Karpas-422 (cell line): ENCODE results near the gene LAMA5. TPM values are rescaled to one million over a fixed set of nuclear protein-coding genes. Genes with fewer than 3 reads are reported as not detected.

ENCODE experiments used
- DNase-seq: peaks from one replicate; pipeline ENCODE4 v3.0.0-alpha.2; 2015
- H2AFZ ChIP-seq: fragments of 200-600 bp; sonication (generic); 2 replicates; pipeline ENCODE4 v1.6.1; 2014; ENCODE audit warnings: antibody characterized with exemption, low read length, mixed read lengths
- H3K27ac ChIP-seq: fragments of 200-600 bp; sonication (generic); 2 replicates; pipeline ENCODE4 v1.5.1; 2014; ENCODE audit warnings: mild to moderate bottlenecking, low read length, moderate library complexity
- H3K27me3 ChIP-seq: fragments of 200-600 bp; sonication (generic); 2 replicates; pipeline ENCODE4 v1.6.1; 2014; ENCODE audit warnings: low read length, mixed read lengths
- H3K36me3 ChIP-seq: fragments of 200-600 bp; sonication (generic); 2 replicates; pipeline ENCODE4 v1.6.1; 2014; ENCODE audit warnings: low read length, mixed read lengths; ENCODE audit not compliant: insufficient read depth
- H3K4me1 ChIP-seq: fragments of 200-600 bp; sonication (generic); 2 replicates; pipeline ENCODE4 v1.6.1; 2014; ENCODE audit warnings: mild to moderate bottlenecking, low read length, mixed read lengths
- H3K4me2 ChIP-seq: fragments of 200-600 bp; sonication (generic); 2 replicates; pipeline ENCODE4 v1.6.1; 2014; ENCODE audit warnings: low read length, low read depth, mild to moderate bottlenecking; ENCODE audit not compliant: poor library complexity, severe bottlenecking
- H3K4me3 ChIP-seq: fragments of 200-600 bp; sonication (generic); 2 replicates; pipeline ENCODE4 v1.5.1; 2014; ENCODE audit warnings: mild to moderate bottlenecking, antibody characterized with exemption, low read length, mixed read lengths
- H3K79me2 ChIP-seq: fragments of 200-600 bp; sonication (generic); 2 replicates; pipeline ENCODE4 v1.6.1; 2014; ENCODE audit warnings: mild to moderate bottlenecking, low read length, mixed read lengths
- H3K9ac ChIP-seq: fragments of 200-600 bp; sonication (generic); 2 replicates; pipeline ENCODE4 v1.6.0; 2014; ENCODE audit warnings: low read length
- H3K9me2 ChIP-seq: fragments of 200-600 bp; sonication (generic), shearing (Covaris generic); replicated peaks from 2 replicates; pipeline ENCODE4 v1.6.0; 2014; ENCODE audit warnings: mild to moderate bottlenecking, low read length, moderate library complexity; ENCODE audit not compliant: insufficient read depth
- H3K9me3 ChIP-seq: fragments of 300-700, 200-600 bp; sonication (generic); 2 replicates; pipeline ENCODE4 v1.6.1; 2014; ENCODE audit warnings: low read length, mixed read lengths
- H4K20me1 ChIP-seq: fragments of 200-600 bp; sonication (generic); 2 replicates; pipeline ENCODE4 v1.6.1; 2014; ENCODE audit warnings: mild to moderate bottlenecking, antibody characterized with exemption, low read length, low read depth; ENCODE audit not compliant: insufficient read depth
- total RNA-seq: library from RNA; depleted of rRNA; stranded (reverse); fragments of >200 nt; shearing (Covaris generic); gene quantifications from 2 replicates; pipeline ENCODE4 v1.2.3, GENCODE V29; 2014; ENCODE audit warnings: low replicate concordance

LAMA5 gene
- total RNA-seq, 1 experiment from 2014 or later: 17.5 TPM

DNA sequence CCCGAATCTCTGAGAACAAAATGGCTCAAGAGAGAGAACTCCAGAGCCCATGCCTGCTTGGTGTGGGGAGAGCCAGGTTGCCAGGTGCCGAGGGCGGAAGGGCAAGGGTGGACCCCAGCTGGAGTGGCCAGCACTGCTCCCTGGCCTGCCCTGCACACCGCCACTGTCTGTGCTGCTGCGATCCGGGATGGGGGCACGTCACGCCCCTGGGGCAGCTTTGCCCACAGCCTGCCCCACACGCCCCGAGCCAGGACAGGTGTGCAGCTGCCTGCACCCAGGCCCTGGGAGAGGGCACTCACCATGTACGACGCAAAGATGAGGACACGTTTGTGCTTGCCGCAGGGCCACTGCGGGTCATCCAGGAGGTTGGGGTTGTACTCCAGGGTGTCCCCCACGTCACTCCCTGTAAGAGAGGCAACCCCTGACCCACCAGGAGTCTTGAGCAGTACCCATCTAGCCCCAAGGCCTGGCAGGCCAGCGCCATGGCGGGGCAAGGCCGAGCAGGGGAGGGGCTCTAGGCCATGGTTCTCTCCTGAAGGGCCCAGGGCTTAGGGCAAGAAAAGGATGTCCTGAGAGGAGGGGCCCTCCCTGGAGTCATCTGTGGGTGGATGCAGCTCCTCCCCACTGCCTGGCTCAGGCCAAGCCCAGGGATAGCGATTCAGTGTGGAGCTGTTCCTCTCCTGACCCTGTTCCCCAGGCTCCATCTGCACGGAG is 25.7 kb upstream of the LAMA5 start:
- Histone ChIP-seq H3K9me3 (no peaks in the 10 kb centered on the region), H3K27me3 (no peaks in the 10 kb centered on the region), H3K36me3 (peaks cover 21% of the 10 kb centered on the region), H3K27ac (no peak overlapping the region), H4K20me1 (peaks cover 14% of the 10 kb centered on the region), H3K79me2 (peaks cover 12% of the 10 kb centered on the region), H3K4me2 (no peak overlapping the region), H2AFZ (no peak overlapping the region), H3K4me3 (no peak overlapping the region), H3K9me2 (no peaks in the 10 kb centered on the region), H3K9ac (no peak overlapping the region), H3K4me1 (peaks cover 12% of the 10 kb centered on the region)
- no peak for DNase-seq

DNA sequence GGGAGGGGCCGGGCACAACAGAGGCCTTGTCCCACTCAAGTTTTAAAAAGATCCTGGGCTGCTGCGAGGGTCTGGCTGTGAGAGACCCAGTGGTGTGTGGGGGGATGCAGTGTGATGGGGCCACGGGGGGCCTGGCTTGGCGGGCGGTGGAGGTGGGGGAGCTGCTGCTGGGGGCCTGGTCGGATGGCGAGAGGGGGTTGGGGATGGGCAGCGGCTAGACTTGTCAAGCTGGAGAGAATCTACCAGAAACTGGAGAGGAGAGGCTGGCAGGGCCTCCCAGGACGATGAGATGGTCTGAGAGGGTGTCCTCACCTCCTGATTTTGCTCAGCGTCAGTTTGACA is 24.9 kb upstream of the LAMA5 start:
- Histone ChIP-seq H3K27me3 (no peaks in the 10 kb centered on the region), H3K27ac (no peak overlapping the region), H4K20me1 (peaks cover 21% of the 10 kb centered on the region), H2AFZ (no peak overlapping the region), H3K9me3 (no peaks in the 10 kb centered on the region), H3K9ac (no peak overlapping the region), H3K4me3 (no peak overlapping the region), H3K36me3 (peaks cover 22% of the 10 kb centered on the region), H3K4me1 (peaks cover 13% of the 10 kb centered on the region), H3K9me2 (no peaks in the 10 kb centered on the region), H3K79me2 (peaks cover 20% of the 10 kb centered on the region), H3K4me2 (no peak overlapping the region)
- no peak for DNase-seq

DNA sequence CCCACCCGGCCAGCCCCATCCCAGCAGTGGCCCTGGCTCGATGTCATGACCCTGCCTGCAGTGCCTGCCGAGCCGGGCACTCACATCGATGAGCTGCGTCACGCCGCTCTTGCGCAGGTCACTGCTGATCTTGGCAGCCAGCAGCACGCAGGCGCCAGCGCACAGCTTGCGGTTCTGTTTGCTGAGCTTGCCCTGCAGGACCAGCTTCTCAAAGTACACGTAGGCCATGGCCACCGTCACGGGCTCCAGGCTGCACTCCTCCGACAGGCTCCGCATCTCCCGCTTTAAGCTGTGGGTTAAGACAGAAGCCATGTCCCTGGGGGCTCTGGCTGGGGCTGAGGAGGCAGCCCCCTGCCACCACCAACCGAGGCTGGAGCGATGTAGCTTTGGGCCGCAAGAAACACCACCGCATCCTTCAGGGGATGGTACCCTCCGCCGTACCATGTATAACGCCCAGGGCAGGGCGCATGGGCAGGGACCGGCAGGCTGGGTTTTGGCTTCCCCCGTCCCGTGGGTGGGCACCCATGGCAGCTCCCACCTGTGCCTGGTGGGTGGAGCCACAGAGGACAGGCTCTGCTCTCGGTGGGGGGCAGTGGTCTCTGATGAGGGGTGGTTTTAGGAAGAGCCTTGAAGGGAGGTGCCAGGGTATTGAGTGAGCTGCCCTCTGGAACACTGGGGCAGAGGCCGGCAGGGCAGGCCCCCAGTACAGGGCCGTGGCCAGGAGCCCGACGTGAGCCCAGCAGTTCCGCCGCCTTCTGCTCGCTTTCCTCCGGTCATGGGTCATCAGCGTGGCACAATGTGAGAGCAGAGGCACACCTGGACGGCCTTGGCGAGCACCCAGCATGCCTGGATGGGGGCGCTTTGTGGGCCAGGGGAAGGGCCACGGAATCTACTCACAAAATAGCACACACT is 24.3 kb upstream of the LAMA5 start:
- no peak overlapping the region for H3K4me2 ChIP-seq
- H3K79me2 ChIP-seq: peaks cover 24% of the 10 kb centered on the region
- no peak for DNase-seq
- H4K20me1 ChIP-seq: peaks cover 21% of the 10 kb centered on the region
- H3K9me3 ChIP-seq: no peaks in the 10 kb centered on the region
- no peaks in the 10 kb centered on the region for H3K9me2 ChIP-seq
- H3K27me3 ChIP-seq: no peaks in the 10 kb centered on the region
- peaks cover 22% of the 10 kb centered on the region for H3K36me3 ChIP-seq
- no peak overlapping the region for H3K27ac ChIP-seq
- H3K9ac ChIP-seq: no peak overlapping the region
- no peak overlapping the region for H3K4me3 ChIP-seq
- H2AFZ ChIP-seq: no peak overlapping the region
- peaks cover 13% of the 10 kb centered on the region for H3K4me1 ChIP-seq

- H3K36me3 ChIP-seq: peaks cover 22% of the 10 kb centered on the region
- H3K9me2 ChIP-seq: no peaks in the 10 kb centered on the region
Observed at GRCh38 chr20:62390317-62391164, 23.4 kb upstream of the LAMA5 start.

GRCh38 chr20:62389601-62390087 is 22.5 kb upstream of the LAMA5 start:
- peaks cover 22% of the 10 kb centered on the region for H3K36me3 ChIP-seq
- no peak overlapping the region for H3K4me3 ChIP-seq
- H3K9me2 ChIP-seq: no peaks in the 10 kb centered on the region
- H3K4me1 ChIP-seq: peaks cover 21% of the 10 kb centered on the region
- no peak overlapping the region for H3K27ac ChIP-seq
- H4K20me1 ChIP-seq: peaks cover 21% of the 10 kb centered on the region
- peaks cover 42% of the 10 kb centered on the region for H3K79me2 ChIP-seq
- H3K27me3 ChIP-seq: no peaks in the 10 kb centered on the region
- no peak overlapping the region for H3K9ac ChIP-seq
- H3K9me3 ChIP-seq: no peaks in the 10 kb centered on the region
- H3K4me2 ChIP-seq: no peak overlapping the region
- no peak for DNase-seq
- no peak overlapping the region for H2AFZ ChIP-seq

More at GRCh38 chr20:62390317-62391164, 23.4 kb upstream of the LAMA5 start:
- Histone ChIP-seq H3K27ac (no peak overlapping the region), H3K9ac (no peak overlapping the region), H3K27me3 (no peaks in the 10 kb centered on the region), H3K4me1 (peaks cover 14% of the 10 kb centered on the region), H3K9me3 (no peaks in the 10 kb centered on the region), H4K20me1 (peaks cover 21% of the 10 kb centered on the region), H2AFZ (no peak overlapping the region), H3K4me2 (no peak overlapping the region), H3K4me3 (no peak overlapping the region), H3K79me2 (peaks cover 33% of the 10 kb centered on the region)
- no peak for DNase-seq

DNA sequence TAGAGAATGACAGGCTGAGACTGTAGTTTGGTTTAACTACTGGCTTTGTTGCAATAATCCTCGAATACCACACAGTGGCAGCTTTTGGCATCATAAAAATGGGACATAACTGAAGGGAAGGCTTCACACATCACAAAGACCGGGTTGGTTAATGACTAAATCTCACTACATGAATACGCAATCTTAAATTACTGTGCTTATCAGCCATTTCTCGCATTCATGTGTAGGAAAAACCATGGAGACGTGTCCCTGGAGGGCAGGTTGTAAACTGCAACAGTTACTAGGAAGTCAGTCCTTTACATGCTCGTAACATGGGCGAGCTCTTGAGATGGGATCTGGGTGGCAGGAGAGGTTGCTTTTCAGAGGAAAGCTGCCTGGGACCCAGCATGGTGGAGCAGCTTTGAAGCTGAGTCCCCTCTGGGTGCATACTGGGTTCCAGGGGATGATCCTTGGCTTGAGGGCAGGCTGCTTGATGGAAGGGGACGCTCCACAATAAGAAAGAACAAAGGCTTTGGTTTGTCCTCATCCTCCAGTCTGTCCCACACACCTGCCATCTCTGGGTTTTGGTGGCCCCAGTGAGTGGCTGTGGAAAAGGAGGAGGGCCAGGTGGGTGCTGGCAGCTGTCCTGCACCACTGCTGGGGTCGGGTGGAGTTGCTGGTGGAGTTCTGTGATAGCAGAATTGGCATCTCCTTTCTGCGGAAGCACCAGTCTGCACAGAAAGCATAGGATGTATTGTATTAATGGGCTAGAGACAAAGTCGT is 21.9 kb upstream of the LAMA5 start:
- no peak overlapping the region for H2AFZ ChIP-seq
- H3K27ac ChIP-seq: no peak overlapping the region
- no peaks in the 10 kb centered on the region for H3K27me3 ChIP-seq
- DNase-seq: no peak
- H3K4me2 ChIP-seq: peak overlapping the region; percentile 96
- H3K4me3 ChIP-seq: peak overlapping the region; percentile 93
- no peaks in the 10 kb centered on the region for H3K9me2 ChIP-seq
- peaks cover 48% of the 10 kb centered on the region for H3K79me2 ChIP-seq
- peak overlapping the region; percentile 99 for H3K9ac ChIP-seq
- H3K36me3 ChIP-seq: peaks cover 22% of the 10 kb centered on the region
- H3K4me1 ChIP-seq: peaks cover 21% of the 10 kb centered on the region
- peaks cover 21% of the 10 kb centered on the region for H4K20me1 ChIP-seq
- no peaks in the 10 kb centered on the region for H3K9me3 ChIP-seq

DNA sequence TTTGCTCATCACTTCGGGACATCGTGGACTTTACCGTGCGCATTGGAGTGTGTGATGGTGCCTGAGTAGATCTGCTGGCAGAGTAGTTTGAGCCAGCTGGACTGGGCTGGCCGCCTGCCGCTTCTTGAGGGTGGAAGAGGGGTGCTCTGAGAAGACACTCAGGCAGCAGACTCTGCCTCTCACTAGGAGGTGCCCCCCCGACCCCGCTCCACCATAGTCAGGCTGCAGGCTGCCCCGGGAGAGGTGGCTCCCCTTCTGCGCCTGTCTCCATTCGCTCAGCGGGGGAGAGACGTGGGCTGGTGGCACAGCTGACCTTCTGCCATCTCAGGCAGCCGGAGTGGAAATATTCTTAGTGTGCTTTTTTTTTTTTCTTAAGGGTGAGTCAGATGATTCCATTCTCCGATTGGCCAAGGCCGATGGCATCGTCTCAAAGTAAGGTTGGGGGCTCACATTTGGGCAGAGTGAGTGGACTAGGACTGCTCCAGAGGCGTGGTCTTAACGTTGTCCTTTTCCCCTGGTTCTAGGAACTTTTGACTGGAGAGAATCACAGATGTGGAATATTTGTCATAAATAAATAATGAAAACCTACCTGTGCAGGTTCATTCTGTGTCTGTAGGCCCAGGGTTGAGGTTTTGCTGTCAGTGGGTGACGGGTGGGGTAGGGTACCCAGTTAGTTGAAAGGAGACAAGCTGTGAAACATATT is 21.0 kb upstream of the LAMA5 start:
- Histone ChIP-seq H3K27ac (peak overlapping the region; percentile 73; the same call in 1 of the 2 replicates), H3K4me2 (peak overlapping the region; percentile 96), H2AFZ (no peak overlapping the region), H3K4me1 (peaks cover 21% of the 10 kb centered on the region), H3K9ac (peak overlapping the region; percentile 99), H3K4me3 (peak overlapping the region; percentile 93), H3K79me2 (peaks cover 51% of the 10 kb centered on the region), H3K9me3 (no peaks in the 10 kb centered on the region), H4K20me1 (peaks cover 21% of the 10 kb centered on the region), H3K36me3 (peaks cover 22% of the 10 kb centered on the region), H3K27me3 (no peaks in the 10 kb centered on the region), H3K9me2 (no peaks in the 10 kb centered on the region)
- DNase-seq: no peak
